ENCODE data around the gene SCAPER.

The SCAPER gene

GRCh38 chr15:76393614-76394013, 511.5 kb downstream of the SCAPER start:
- no peak for DNase-seq

GRCh38 chr15:76391847-76392246, 513.3 kb downstream of the SCAPER start:
- DNase-seq, result no peak

- no peak for DNase-seq
These were observed 513.8 kb downstream of the SCAPER start for GRCh38 chr15:76391309-76391708.

- DNase-seq, result no peak
These were observed 514.6 kb downstream of the SCAPER start for GRCh38 chr15:76390571-76390970.

- DNase-seq, result no peak
These were observed 518.2 kb downstream of the SCAPER start for GRCh38 chr15:76386926-76387325.

- DNase-seq, result no peak
These were observed 519.0 kb downstream of the SCAPER start for GRCh38 chr15:76386178-76386577.

GRCh38 chr15:76384409-76384808, 520.7 kb downstream of the SCAPER start:
- no peak for DNase-seq

- DNase-seq, result no peak
These were observed 522.0 kb downstream of the SCAPER start for GRCh38 chr15:76382987-76383728.

- DNase-seq, result no peak
These were observed 523.8 kb downstream of the SCAPER start for GRCh38 chr15:76381366-76381765.

GRCh38 chr15:76380249-76380648, 524.9 kb downstream of the SCAPER start:
- DNase-seq, result no peak

GRCh38 chr15:76378691-76379090, 526.4 kb downstream of the SCAPER start:
- DNase-seq, result no peak

- no peak for DNase-seq
These were observed 527.4 kb downstream of the SCAPER start for GRCh38 chr15:76377751-76378150.

- DNase-seq, result no peak
These were observed 527.9 kb downstream of the SCAPER start for GRCh38 chr15:76377217-76377616.

GRCh38 chr15:76376816-76377215, 528.3 kb downstream of the SCAPER start:
- DNase-seq, result no peak

GRCh38 chr15:76376029-76376428, 529.1 kb downstream of the SCAPER start:
- DNase-seq, result no peak

- DNase-seq, result no peak
These were observed 537.0 kb downstream of the SCAPER start for GRCh38 chr15:76368122-76368621.

GRCh38 chr15:76366714-76367113, 538.4 kb downstream of the SCAPER start:
- peak; percentile 29 for DNase-seq

- no peak for DNase-seq
These were observed 541.9 kb downstream of the SCAPER start for GRCh38 chr15:76363251-76363650.

GRCh38 chr15:76360416-76360815, 544.7 kb downstream of the SCAPER start:
- DNase-seq, result no peak

GRCh38 chr15:76359152-76359551, 546.0 kb downstream of the SCAPER start:
- DNase-seq, result no peak

- DNase-seq, result no peak
These were observed 546.7 kb downstream of the SCAPER start for GRCh38 chr15:76358453-76358852.

- no peak for DNase-seq
These were observed 550.2 kb downstream of the SCAPER start for GRCh38 chr15:76354823-76355440.

- no peak for DNase-seq
These were observed 551.2 kb downstream of the SCAPER start for GRCh38 chr15:76353903-76354302.

- DNase-seq, result no peak
These were observed 552.0 kb downstream of the SCAPER start for GRCh38 chr15:76353023-76353577.
